ENCODE measurements around the gene NCBP2. TPM values are rescaled to one million over a fixed set of nuclear protein-coding genes. Genes with fewer than 3 reads are reported as not detected.
A peak's percentile ranks its signal among the peaks of the same experiment; 100 is the strongest.

The NCBP2 gene
- total RNA-seq, 6 donors from 2014 or later, result 15.7 to 51.7 (median 34.6) TPM

- H3K9me3 ChIP-seq, result no peaks in the 10 kb centered on the region
- no peaks in the 10 kb centered on the region for H3K27me3 ChIP-seq
- no peaks in the 10 kb centered on the region for H3K36me3 ChIP-seq
- WGBS, 2 donors, result 9 to 37% methylated on average over 2 to 15 of the region's 98 CpGs
- peak within 1 kb of the TSS; percentile 70 to 89 (median 80) for H3K27ac ChIP-seq
- peak; percentile 37 to 93 for DNase-seq
- peak within 1 kb of the TSS; percentile 74 to 98 (median 92) for H3K4me3 ChIP-seq
- ATAC-seq (ENCODE audit: low FRiP score in 2 of 2), result peak; percentile 40 to 90
- H3K4me1 ChIP-seq, result peaks cover 8 to 26% (median 11%) of the 10 kb centered on the region in 4 donors
- no peak for TF ChIP-seq CTCF (IDR thresholded peaks at IDR 0.05)
- peak in 2 of 4 donors; percentile 16 to 35 for TF ChIP-seq POLR2A (IDR thresholded peaks at IDR 0.05)
- no peak for TF ChIP-seq POLR2AphosphoS5 (IDR thresholded peaks at IDR 0.05)
Measured at GRCh38 chr3:196968233-196969133, 26.2 kb upstream of the NCBP2 start, which contains the start of gene PIGZ. TSS of gene PIGZ (minus strand) at chr3:196968833. CDS start at chr3:196952031, 16,802 bp downstream.

GRCh38 chr3:196967412-196968232, 25.3 kb upstream of the NCBP2 start:
- Histone ChIP-seq H3K4me3 (peak overlapping the region; percentile 74 to 98 (median 86)), H3K27me3 (no peaks in the 10 kb centered on the region), H3K4me1 (peaks cover 8 to 26% (median 11%) of the 10 kb centered on the region in 4 donors), H3K27ac (no peak overlapping the region), H3K9me3 (no peaks in the 10 kb centered on the region), H3K36me3 (no peaks in the 10 kb centered on the region)
- WGBS, 2 donors, result 69 to 79% methylated on average over 33 to 35 of the region's 35 CpGs
- ATAC-seq (ENCODE audit: low FRiP score in 2 of 2), result no peak
- no peak for TF ChIP-seq POLR2AphosphoS5 (IDR thresholded peaks at IDR 0.05)
- peak in 1 of 2 donors; percentile 50 for DNase-seq

GRCh38 chr3:196966526-196967401, 24.4 kb upstream of the NCBP2 start:
- ATAC-seq (ENCODE audit: low FRiP score in 2 of 2) (no peak), DNase-seq (peak in 1 of 2 donors; percentile 77)
- Histone ChIP-seq H3K36me3 (no peaks in the 10 kb centered on the region), H3K27ac (no peak overlapping the region), H3K27me3 (no peaks in the 10 kb centered on the region), H3K4me1 (peaks cover 8 to 26% (median 11%) of the 10 kb centered on the region in 4 donors), H3K4me3 (no peak overlapping the region), H3K9me3 (no peaks in the 10 kb centered on the region)
- 79 to 82% methylated on average over 40 to 44 of the region's 47 CpGs for WGBS, 2 donors
- TF ChIP-seq POLR2AphosphoS5 (IDR thresholded peaks at IDR 0.05) (no peak), CTCF (IDR thresholded peaks at IDR 0.05) (no peak), POLR2A (IDR thresholded peaks at IDR 0.05) (no peak), EP300 (IDR thresholded peaks at IDR 0.05) (no peak)

- no peak overlapping the region for H3K27ac ChIP-seq
- H3K36me3 ChIP-seq, result no peaks in the 10 kb centered on the region
- no peaks in the 10 kb centered on the region for H3K27me3 ChIP-seq
- no peak overlapping the region for H3K4me3 ChIP-seq
- ATAC-seq (ENCODE audit: low FRiP score in 2 of 2) (no peak), DNase-seq (no peak)
- WGBS, 2 donors, result 95 to 96% methylated on average over 10 of the region's 10 CpGs
- no peaks in the 10 kb centered on the region for H3K9me3 ChIP-seq
- TF ChIP-seq CTCF (IDR thresholded peaks at IDR 0.05), result no peak
- no peak for TF ChIP-seq EP300 (IDR thresholded peaks at IDR 0.05)
- no peak for TF ChIP-seq POLR2A (IDR thresholded peaks at IDR 0.05)
- TF ChIP-seq POLR2AphosphoS5 (IDR thresholded peaks at IDR 0.05), result no peak
- H3K4me1 ChIP-seq, result peaks cover 8 to 26% (median 11%) of the 10 kb centered on the region in 4 donors
Measured at GRCh38 chr3:196965804-196966173, 23.5 kb upstream of the NCBP2 start.

All from upper lobe of left lung (tissue), 6 donors.